K562 (cell line): ENCODE measurements around the gene RNF214. TPM values are rescaled to one million over a fixed set of nuclear protein-coding genes. Genes with fewer than 3 reads are reported as not detected.

Experiments used
- ARID2 ChIP-seq: fragments of 450-650 bp; IDR thresholded peaks from 2 replicates; pipeline ENCODE4 v1.6.1; 2017; ENCODE audit warnings: antibody characterized with exemption, mild to moderate bottlenecking
- CBX3 ChIP-seq, 2 experiments: IDR thresholded peaks; 1 replicate in 1 of 2; 2 replicates in 1 of 2; pipeline ENCODE4 v1.6.1; 2012; ENCODE audit warnings: inconsistent platforms in 2 of 2, low read length in 2 of 2, borderline replicate concordance in 1 of 2, control low read depth in 1 of 2
- HNRNPK ChIP-seq: fragments of 200-400 bp; formaldehyde crosslinking; IDR thresholded peaks from one replicate; pipeline ENCODE4 v1.6.1; 2018; ENCODE audit warnings: mild to moderate bottlenecking, low read depth, low read length; ENCODE audit not compliant: poor library complexity, severe bottlenecking
- ILF3 ChIP-seq: fragments of 450-650 bp; IDR thresholded peaks from 2 replicates; pipeline ENCODE4 v1.6.1; 2018; ENCODE audit warnings: antibody characterized with exemption, mild to moderate bottlenecking, moderate library complexity, borderline replicate concordance
- L3MBTL2 ChIP-seq: fragments of 450-650 bp; IDR thresholded peaks from 2 replicates; pipeline ENCODE4 v1.6.1; 2016; ENCODE audit warnings: mild to moderate bottlenecking, moderate library complexity
- LARP7 ChIP-seq: fragments of 450-650 bp; IDR thresholded peaks from 2 replicates; pipeline ENCODE4 v1.6.1; 2016
- MEF2A ChIP-seq: IDR thresholded peaks from 2 replicates; pipeline ENCODE4 v1.6.1; 2011; ENCODE audit warnings: low read depth, mild to moderate bottlenecking, low read length, moderate library complexity; ENCODE audit not compliant: control insufficient read depth
- NRF1 ChIP-seq, 2 experiments: fragments of 450-650 bp; IDR thresholded peaks in 1 of 2; conservative IDR thresholded peaks in 1 of 2; 2 replicates each; pipeline ENCODE4 v1.6.1; 2014; ENCODE audit warnings: mild to moderate bottlenecking in 2 of 2
- PTRF ChIP-seq: fragments of 450-650 bp; IDR thresholded peaks from 2 replicates; pipeline ENCODE4 v1.6.1; 2016; ENCODE audit warnings: mild to moderate bottlenecking, missing genetic modification characterization, missing compliant biosample characterization
- RBBP5 ChIP-seq: fragments of 200-600 bp; sonication (generic); IDR thresholded peaks from 2 replicates; pipeline ENCODE4 v1.6.1; 2012; ENCODE audit warnings: borderline replicate concordance, mild to moderate bottlenecking, low read length, control low read depth, inconsistent platforms; ENCODE audit not compliant: insufficient read depth, poor library complexity, severe bottlenecking
- RBM25 ChIP-seq: fragments of 200-400 bp; formaldehyde crosslinking; IDR thresholded peaks from 2 replicates; pipeline ENCODE4 v1.6.1; 2018; ENCODE audit warnings: low read length, low read depth, moderate library complexity; ENCODE audit not compliant: severe bottlenecking
- RNF2 ChIP-seq: sonication (generic); IDR thresholded peaks from 2 replicates; pipeline ENCODE4 v1.6.1; 2016
- SLC30A9 ChIP-seq: fragments of 250-450 bp; sonication (Bioruptor Pico); IDR thresholded peaks from 2 replicates; pipeline ENCODE4 v1.8.0; 2022; ENCODE audit warnings: mild to moderate bottlenecking, moderate library complexity
- SMAD2 ChIP-seq: fragments of 150-350 bp; IDR thresholded peaks from 2 replicates; pipeline ENCODE4 v1.6.1; 2014; ENCODE audit warnings: low read depth, mild to moderate bottlenecking, low read length
- SRSF1 ChIP-seq: fragments of 200-400 bp; formaldehyde crosslinking; IDR thresholded peaks from 2 replicates; pipeline ENCODE4 v1.6.1; 2017; ENCODE audit warnings: mild to moderate bottlenecking, low read depth, low read length, moderate library complexity
- ZFX ChIP-seq: sonication (generic); formaldehyde crosslinking; IDR thresholded peaks from 2 replicates; pipeline ENCODE4 v1.8.0; 2022; ENCODE audit warnings: mild to moderate bottlenecking, missing genetic modification reagents, moderate library complexity
- ZNF146 ChIP-seq: IDR thresholded peaks from one replicate; pipeline ENCODE4 v1.6.1; 2018; ENCODE audit warnings: missing compliant biosample characterization; ENCODE audit not compliant: unreplicated experiment
- ZNF23 ChIP-seq: fragments of 250-450 bp; sonication (Bioruptor Pico); IDR thresholded peaks from 2 replicates; pipeline ENCODE4 v1.4.0; 2020; ENCODE audit warnings: mild to moderate bottlenecking
- ZNF253 ChIP-seq: fragments of 250-450 bp; sonication (Bioruptor Pico); conservative IDR thresholded peaks from 2 replicates; pipeline ENCODE4 v1.6.1; 2021; ENCODE audit warnings: mild to moderate bottlenecking
- ZNF551 ChIP-seq: fragments of 250-450 bp; sonication (Bioruptor Pico); IDR thresholded peaks from 2 replicates; pipeline ENCODE4 v1.5.0; 2021; ENCODE audit warnings: mild to moderate bottlenecking, moderate library complexity
- ZNF668 ChIP-seq: fragments of 250-450 bp; sonication (Bioruptor Pico); IDR thresholded peaks from 2 replicates; pipeline ENCODE4 v1.8.0; 2022; ENCODE audit warnings: mild to moderate bottlenecking, inconsistent platforms
- ZNF699 ChIP-seq: fragments of 250-450 bp; sonication (Bioruptor Pico); IDR thresholded peaks from 2 replicates; pipeline ENCODE4 v1.8.0; 2021; ENCODE audit warnings: mild to moderate bottlenecking, moderate library complexity; ENCODE audit not compliant: insufficient replicate concordance
- ZNF830 ChIP-seq: fragments of 250-450 bp; sonication (Bioruptor Pico); IDR thresholded peaks from 2 replicates; pipeline ENCODE4 v1.5.0; 2021; ENCODE audit warnings: mild to moderate bottlenecking
- polyA plus RNA-seq, 8 experiments: library from polyadenylated mRNA; depleted of rRNA in 4 of 8; stranded (reverse) in 5 of 8; unstranded in 3 of 8; fragments of >200 nt; fragmentation: Nextera tagmentation in 2 of 8; fragmentation: Illumina TruSeq in 1 of 8; extraction: Ambion mirVana in 2 of 8; extraction: Trizol in 1 of 8; gene quantifications; 2 replicates each; pipeline versions ENCODE4 v1.2.1 to v1.2.3, GENCODE V29; 2011 to 2014; ENCODE audit warnings: inconsistent platforms in 1 of 8, missing spikeins in 1 of 8
- total RNA-seq, 7 experiments: library from RNA; depleted of rRNA in 6 of 7; stranded (reverse); fragments of >200 nt in 6 of 7; fragmentation: Illumina TruSeq in 2 of 7; extraction: Trizol in 2 of 7; gene quantifications; 2 replicates each; pipeline versions ENCODE4 v1.2.1 to v1.2.3, GENCODE V29; 2011 to 2021; ENCODE audit warnings: low replicate concordance in 1 of 7
- TF ChIP-seq, protein P1 (sequence below): sonication (generic); formaldehyde crosslinking; IDR thresholded peaks from 2 replicates; pipeline ENCODE4 v1.8.0; 2022; ENCODE audit warnings: missing genetic modification reagents, mild to moderate bottlenecking, borderline replicate concordance
- TF ChIP-seq, protein P2 (sequence below): sonication (generic); formaldehyde crosslinking; IDR thresholded peaks from 2 replicates; pipeline ENCODE4 v1.8.1; 2023; ENCODE audit warnings: missing genetic modification reagents, mild to moderate bottlenecking, borderline replicate concordance

Gene RNF214
- total and polyA plus RNA-seq, 9 of the 15 experiments (the other 6 are each of a cell fraction or from before 2014, with no cell fraction given) = 6.6 to 24.8 (median 11.9) TPM

GRCh38 chr11:117327567-117328374 is 95.3 kb downstream of the RNF214 start, which contains the start of gene CEP164 (continued):
- TF ChIP-seq, protein P1, sequence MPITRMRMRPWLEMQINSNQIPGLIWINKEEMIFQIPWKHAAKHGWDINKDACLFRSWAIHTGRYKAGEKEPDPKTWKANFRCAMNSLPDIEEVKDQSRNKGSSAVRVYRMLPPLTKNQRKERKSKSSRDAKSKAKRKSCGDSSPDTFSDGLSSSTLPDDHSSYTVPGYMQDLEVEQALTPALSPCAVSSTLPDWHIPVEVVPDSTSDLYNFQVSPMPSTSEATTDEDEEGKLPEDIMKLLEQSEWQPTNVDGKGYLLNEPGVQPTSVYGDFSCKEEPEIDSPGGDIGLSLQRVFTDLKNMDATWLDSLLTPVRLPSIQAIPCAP (CRISPR knock-in tag) = no peak
- TF ChIP-seq ZNF23 (CRISPR knock-in tag) (no peak), ZNF551 (no peak), ZNF146 (CRISPR knock-in tag) (no peak), SMAD2 (no peak), LARP7 (no peak), ZNF830 (CRISPR knock-in tag) (no peak), ZNF253 (CRISPR knock-in tag) (no peak), NRF1 (conservative IDR thresholded peaks at IDR 0.05 in 1 of 2, IDR thresholded peaks at IDR 0.05 in 1 of 2) (peak; percentile 74), SLC30A9 (CRISPR knock-in tag) (no peak), RBBP5 (peak; percentile 65), RBM25 (peak; percentile 70), RNF2 (no peak; the same call in 1 of the 2 replicates), ARID2 (no peak), ZFX (CRISPR knock-in tag) (peak; percentile 48), L3MBTL2 (peak; percentile 73), HNRNPK (no peak), PTRF (tag) (no peak), ZNF668 (CRISPR knock-in tag) (no peak), ILF3 (no peak), SRSF1 (no peak), CBX3 (IDR thresholded peaks at IDR 0.05; ENCODE audit: borderline replicate concordance in 1 of 2, low read length in 2 of 2) (peak in 1 of 2 experiments; percentile 61; a peak in 2 of 3 replicates), MEF2A (no peak), ZNF699 (CRISPR knock-in tag) (no peak)
- TF ChIP-seq, protein P2, sequence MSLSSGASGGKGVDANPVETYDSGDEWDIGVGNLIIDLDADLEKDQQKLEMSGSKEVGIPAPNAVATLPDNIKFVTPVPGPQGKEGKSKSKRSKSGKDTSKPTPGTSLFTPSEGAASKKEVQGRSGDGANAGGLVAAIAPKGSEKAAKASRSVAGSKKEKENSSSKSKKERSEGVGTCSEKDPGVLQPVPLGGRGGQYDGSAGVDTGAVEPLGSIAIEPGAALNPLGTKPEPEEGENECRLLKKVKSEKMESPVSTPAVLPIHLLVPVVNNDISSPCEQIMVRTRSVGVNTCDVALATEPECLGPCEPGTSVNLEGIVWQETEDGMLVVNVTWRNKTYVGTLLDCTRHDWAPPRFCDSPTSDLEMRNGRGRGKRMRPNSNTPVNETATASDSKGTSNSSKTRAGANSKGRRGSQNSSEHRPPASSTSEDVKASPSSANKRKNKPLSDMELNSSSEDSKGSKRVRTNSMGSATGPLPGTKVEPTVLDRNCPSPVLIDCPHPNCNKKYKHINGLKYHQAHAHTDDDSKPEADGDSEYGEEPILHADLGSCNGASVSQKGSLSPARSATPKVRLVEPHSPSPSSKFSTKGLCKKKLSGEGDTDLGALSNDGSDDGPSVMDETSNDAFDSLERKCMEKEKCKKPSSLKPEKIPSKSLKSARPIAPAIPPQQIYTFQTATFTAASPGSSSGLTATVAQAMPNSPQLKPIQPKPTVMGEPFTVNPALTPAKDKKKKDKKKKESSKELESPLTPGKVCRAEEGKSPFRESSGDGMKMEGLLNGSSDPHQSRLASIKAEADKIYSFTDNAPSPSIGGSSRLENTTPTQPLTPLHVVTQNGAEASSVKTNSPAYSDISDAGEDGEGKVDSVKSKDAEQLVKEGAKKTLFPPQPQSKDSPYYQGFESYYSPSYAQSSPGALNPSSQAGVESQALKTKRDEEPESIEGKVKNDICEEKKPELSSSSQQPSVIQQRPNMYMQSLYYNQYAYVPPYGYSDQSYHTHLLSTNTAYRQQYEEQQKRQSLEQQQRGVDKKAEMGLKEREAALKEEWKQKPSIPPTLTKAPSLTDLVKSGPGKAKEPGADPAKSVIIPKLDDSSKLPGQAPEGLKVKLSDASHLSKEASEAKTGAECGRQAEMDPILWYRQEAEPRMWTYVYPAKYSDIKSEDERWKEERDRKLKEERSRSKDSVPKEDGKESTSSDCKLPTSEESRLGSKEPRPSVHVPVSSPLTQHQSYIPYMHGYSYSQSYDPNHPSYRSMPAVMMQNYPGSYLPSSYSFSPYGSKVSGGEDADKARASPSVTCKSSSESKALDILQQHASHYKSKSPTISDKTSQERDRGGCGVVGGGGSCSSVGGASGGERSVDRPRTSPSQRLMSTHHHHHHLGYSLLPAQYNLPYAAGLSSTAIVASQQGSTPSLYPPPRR (CRISPR knock-in tag) = no peak
